Testis (tissue), 3 donors: ENCODE measurements around the gene KIAA1755. TPM values are rescaled to one million over a fixed set of nuclear protein-coding genes. Genes with fewer than 3 reads are reported as not detected.

Experiments
- DNase-seq: peaks from one replicate; pipeline ENCODE4 v3.0.0-alpha.2; 2019
- H3K27ac ChIP-seq, 2 donors: fragments of 200-600 bp; sonication (generic); one replicate each; pipeline ENCODE4 v1.5.1; 2019
- H3K27me3 ChIP-seq: fragments of 200-600 bp; sonication (generic); one replicate; pipeline ENCODE4 v1.5.1; 2019
- H3K36me3 ChIP-seq: fragments of 200-600 bp; sonication (generic); one replicate; pipeline ENCODE4 v1.5.1; 2017; ENCODE audit warnings: low read depth; ENCODE audit errors: missing control alignments
- H3K4me1 ChIP-seq: fragments of 200-600 bp; sonication (generic); one replicate; pipeline ENCODE4 v1.5.1; 2019
- H3K4me3 ChIP-seq, 2 donors: fragments of 200-600 bp; sonication (generic); one replicate each; pipeline ENCODE4 v1.5.1; 2017 to 2019
- H3K9me3 ChIP-seq: fragments of 200-600 bp; sonication (generic); one replicate; pipeline ENCODE4 v1.5.1; 2017
- CTCF ChIP-seq, 3 experiments: fragments of 450-650 bp in 2 of 3; fragments of 200-600 bp in 1 of 3; sonication (generic) in 1 of 3; IDR thresholded peaks; one replicate each; pipeline ENCODE4 v1.5.1; 2016 to 2019; ENCODE audit warnings: antibody characterized with exemption in 3 of 3, mild to moderate bottlenecking in 2 of 3, moderate library complexity in 1 of 3
- POLR2A ChIP-seq: fragments of 450-650 bp; IDR thresholded peaks from one replicate; pipeline ENCODE4 v1.6.1; 2017; ENCODE audit warnings: antibody characterized with exemption, mild to moderate bottlenecking, moderate library complexity
- WGBS, 2 donors: methylation state at CpG; one replicate each; pipeline ENCODE4 v1.1.5; 2018; 5-methylcytosine and 5-hydroxymethylcytosine counted together
- intact Hi-C: fragments of 100-400 bp; cut with DNase I; formaldehyde crosslinking; loops from one replicate; pipeline ENCODE4 v1.15.1; 2023; ENCODE audit warnings: low total_unique reads
- polyA plus RNA-seq: library from polyadenylated mRNA; stranded (reverse); fragments of 350-450 nt; fragmentation: Illumina TruSeq; extraction: RNeasy Lipid Tissue Mini Kit (QIAGEN cat#74804); gene quantifications from one replicate; pipeline ENCODE4 v1.2.3, GENCODE V29; 2014; ENCODE audit warnings: low read depth, low replicate concordance; ENCODE audit not compliant: insufficient read depth
- total RNA-seq, 2 donors: library from RNA; depleted of rRNA; stranded (reverse); fragments of >200 nt; gene quantifications; one replicate each; pipeline ENCODE4 v1.2.3, GENCODE V29; 2016

The KIAA1755 gene
- total and polyA plus RNA-seq, 3 donors from 2014 or later = 5.2 to 9.6 (median 7.6) TPM

- no peak for TF ChIP-seq CTCF (IDR thresholded peaks at IDR 0.05)
- TF ChIP-seq POLR2A = no peak
- Histone ChIP-seq H3K36me3 (no peaks in the 10 kb centered on the region), H3K27me3 (no peaks in the 10 kb centered on the region), H3K27ac (no peak overlapping the region), H3K4me3 (no peak overlapping the region), H3K9me3 (no peaks in the 10 kb centered on the region), H3K4me1 (no peaks in the 10 kb centered on the region)
- intact Hi-C loops = no loop called here
- WGBS, 2 donors = 71 to 85% methylated on average over 2 of the region's 2 CpGs
- DNase-seq = no peak
Observed at GRCh38 chr20:38203981-38204357, 56.6 kb downstream of the KIAA1755 start.

GRCh38 chr20:38203337-38203980 is 57.1 kb downstream of the KIAA1755 start:
- 72 to 76% methylated on average over 6 of the region's 6 CpGs for WGBS, 2 donors
- intact Hi-C loops = no loop called here
- Histone ChIP-seq H3K27ac (no peak overlapping the region), H3K36me3 (no peaks in the 10 kb centered on the region), H3K27me3 (no peaks in the 10 kb centered on the region), H3K4me3 (no peak overlapping the region), H3K9me3 (no peaks in the 10 kb centered on the region), H3K4me1 (no peaks in the 10 kb centered on the region)
- TF ChIP-seq POLR2A (no peak), CTCF (IDR thresholded peaks at IDR 0.05) (no peak)
- DNase-seq = no peak

- H3K36me3 ChIP-seq = no peaks in the 10 kb centered on the region
- 64 to 68% methylated on average over 8 of the region's 8 CpGs for WGBS, 2 donors
- H3K27ac ChIP-seq = no peak overlapping the region
- no peak for DNase-seq
- no peaks in the 10 kb centered on the region for H3K9me3 ChIP-seq
- H3K27me3 ChIP-seq = no peaks in the 10 kb centered on the region
- TF ChIP-seq POLR2A = no peak
- TF ChIP-seq CTCF (IDR thresholded peaks at IDR 0.05) = no peak
- intact Hi-C loops = no loop called here
- no peak overlapping the region for H3K4me3 ChIP-seq
- no peaks in the 10 kb centered on the region for H3K4me1 ChIP-seq
Observed at GRCh38 chr20:38202982-38203293, 57.6 kb downstream of the KIAA1755 start.

DNA sequence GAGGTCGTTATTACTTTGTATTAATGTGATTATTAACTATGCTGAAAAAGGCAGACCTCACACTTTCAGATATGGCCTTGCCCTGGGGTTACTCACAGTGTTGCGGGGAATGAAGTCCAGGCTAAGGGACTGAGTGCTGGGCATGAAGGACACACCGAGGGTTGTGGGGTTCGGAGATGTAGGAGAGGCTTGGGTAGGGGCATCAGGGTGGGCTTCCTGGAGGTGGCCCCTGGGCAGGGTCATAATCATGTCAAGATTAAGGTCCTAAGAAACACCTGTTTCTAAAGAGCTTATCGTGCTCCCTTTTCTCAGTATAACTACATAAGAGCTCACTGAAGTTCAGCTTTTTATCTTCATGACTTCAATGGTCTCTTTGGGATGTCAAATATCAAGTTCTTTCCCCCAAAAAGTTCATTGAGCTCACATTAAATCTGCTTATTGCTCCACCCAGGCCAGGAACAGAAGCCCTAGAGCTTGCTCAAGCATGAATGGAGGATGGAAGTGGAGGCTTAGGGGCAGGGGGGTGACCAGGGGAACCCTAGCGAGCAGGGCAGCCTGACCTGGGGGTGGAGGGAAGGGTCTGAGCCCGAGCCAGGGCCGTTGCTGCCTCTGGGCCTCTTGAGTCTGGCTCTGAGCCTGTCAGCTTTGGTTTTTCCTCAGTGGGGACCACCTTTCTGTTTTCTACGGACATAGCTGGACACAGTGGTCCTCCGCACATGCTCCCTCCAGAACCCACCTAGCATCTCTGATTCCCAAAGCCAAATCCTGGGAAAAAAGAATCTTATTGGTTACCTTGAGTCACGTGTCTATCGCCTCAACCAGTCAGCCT is 58.2 kb downstream of the KIAA1755 start:
- no peaks in the 10 kb centered on the region for H3K4me1 ChIP-seq
- no peak overlapping the region for H3K4me3 ChIP-seq
- intact Hi-C loops = no loop called here
- no peaks in the 10 kb centered on the region for H3K27me3 ChIP-seq
- 67 to 72% methylated on average over 10 to 12 of the region's 12 CpGs for WGBS, 2 donors
- no peak overlapping the region for H3K27ac ChIP-seq
- no peaks in the 10 kb centered on the region for H3K36me3 ChIP-seq
- DNase-seq = no peak
- H3K9me3 ChIP-seq = no peaks in the 10 kb centered on the region
- no peak for TF ChIP-seq POLR2A
- no peak for TF ChIP-seq CTCF (IDR thresholded peaks at IDR 0.05)
